Measurements from ENCODE around the gene MAGI2. TPM values are rescaled to one million over a fixed set of nuclear protein-coding genes. Genes with fewer than 3 reads are reported as not detected.

Gene MAGI2
- total RNA-seq, 1 experiment from 2014 or later: 0.22 TPM

DNA sequence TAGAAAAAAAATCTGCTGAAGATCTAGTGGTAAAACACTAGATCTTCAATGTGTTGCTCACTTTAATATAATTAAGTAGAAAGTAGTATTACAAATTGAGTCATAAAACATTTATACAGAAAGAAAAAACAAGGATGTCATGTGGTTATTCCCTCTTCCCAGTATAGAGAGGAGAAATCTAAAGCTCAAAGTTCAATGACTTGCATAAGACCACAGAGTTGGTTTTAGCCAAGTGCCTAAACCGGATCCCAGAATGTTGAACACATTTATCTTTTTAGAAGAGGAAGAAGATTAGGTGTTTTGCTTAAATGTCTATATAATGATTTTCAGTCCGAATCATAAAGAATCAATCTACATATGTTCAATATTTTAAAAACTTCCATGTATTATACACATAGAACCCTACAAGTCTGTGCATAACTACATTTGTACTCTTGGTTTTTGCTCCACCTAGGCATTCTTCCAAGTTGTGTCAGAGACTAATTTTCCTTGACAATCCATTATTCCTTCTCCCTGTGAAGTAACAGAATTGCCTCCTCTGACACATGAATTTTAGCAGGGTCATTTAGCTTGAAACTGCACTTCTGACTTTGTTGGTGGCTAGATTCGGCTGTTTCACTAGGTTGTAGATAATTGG is 389.2 kb downstream of the MAGI2 start:
- BruUV-seq (replicated peaks): no TSS peak
- H3K27ac ChIP-seq (ENCODE audit: low read depth, low read length): no peak overlapping the region
- H3K4me3 ChIP-seq (replicated peaks in 1 of 2; ENCODE audit: low read depth in 1 of 2, low read length in 2 of 2): no peak overlapping the region
- H3K4me1 ChIP-seq (ENCODE audit: control insufficient read depth in 1 of 2, insufficient read depth in 2 of 2, low read length in 2 of 2): no peaks in the 10 kb centered on the region
- H3K9me3 ChIP-seq (ENCODE audit: control insufficient read depth in 1 of 2, insufficient read depth in 1 of 2, low read depth in 1 of 2, low read length in 2 of 2): no peaks in the 10 kb centered on the region
- POLR2A ChIA-PET: no interaction called here
- H3K9ac ChIP-seq (ENCODE audit: low read length): no peak overlapping the region
- RAD21 ChIA-PET (ENCODE audit: low non-redundant PET in 1 of 2, low total read pairs in 2 of 2, uncharacterized antibody in 2 of 2, unreplicated experiment in 2 of 2): no interaction called here
- no peaks in the 10 kb centered on the region for H3K27me3 ChIP-seq (ENCODE audit: insufficient read depth, low read length)
- H3K9me2 ChIP-seq (ENCODE audit: insufficient read depth): no peaks in the 10 kb centered on the region
- no peak overlapping the region for H3K4me2 ChIP-seq (ENCODE audit: low read length)
- H3K36me3 ChIP-seq (ENCODE audit: control insufficient read depth in 1 of 2, insufficient read depth in 2 of 2, low read length in 2 of 2): no peaks in the 10 kb centered on the region
- no peak overlapping the region for H2AFZ ChIP-seq (ENCODE audit: low read depth, low read length, poor library complexity, severe bottlenecking)
- H4K20me1 ChIP-seq (ENCODE audit: insufficient read depth): no peaks in the 10 kb centered on the region
- TF ChIP-seq, protein P1, sequence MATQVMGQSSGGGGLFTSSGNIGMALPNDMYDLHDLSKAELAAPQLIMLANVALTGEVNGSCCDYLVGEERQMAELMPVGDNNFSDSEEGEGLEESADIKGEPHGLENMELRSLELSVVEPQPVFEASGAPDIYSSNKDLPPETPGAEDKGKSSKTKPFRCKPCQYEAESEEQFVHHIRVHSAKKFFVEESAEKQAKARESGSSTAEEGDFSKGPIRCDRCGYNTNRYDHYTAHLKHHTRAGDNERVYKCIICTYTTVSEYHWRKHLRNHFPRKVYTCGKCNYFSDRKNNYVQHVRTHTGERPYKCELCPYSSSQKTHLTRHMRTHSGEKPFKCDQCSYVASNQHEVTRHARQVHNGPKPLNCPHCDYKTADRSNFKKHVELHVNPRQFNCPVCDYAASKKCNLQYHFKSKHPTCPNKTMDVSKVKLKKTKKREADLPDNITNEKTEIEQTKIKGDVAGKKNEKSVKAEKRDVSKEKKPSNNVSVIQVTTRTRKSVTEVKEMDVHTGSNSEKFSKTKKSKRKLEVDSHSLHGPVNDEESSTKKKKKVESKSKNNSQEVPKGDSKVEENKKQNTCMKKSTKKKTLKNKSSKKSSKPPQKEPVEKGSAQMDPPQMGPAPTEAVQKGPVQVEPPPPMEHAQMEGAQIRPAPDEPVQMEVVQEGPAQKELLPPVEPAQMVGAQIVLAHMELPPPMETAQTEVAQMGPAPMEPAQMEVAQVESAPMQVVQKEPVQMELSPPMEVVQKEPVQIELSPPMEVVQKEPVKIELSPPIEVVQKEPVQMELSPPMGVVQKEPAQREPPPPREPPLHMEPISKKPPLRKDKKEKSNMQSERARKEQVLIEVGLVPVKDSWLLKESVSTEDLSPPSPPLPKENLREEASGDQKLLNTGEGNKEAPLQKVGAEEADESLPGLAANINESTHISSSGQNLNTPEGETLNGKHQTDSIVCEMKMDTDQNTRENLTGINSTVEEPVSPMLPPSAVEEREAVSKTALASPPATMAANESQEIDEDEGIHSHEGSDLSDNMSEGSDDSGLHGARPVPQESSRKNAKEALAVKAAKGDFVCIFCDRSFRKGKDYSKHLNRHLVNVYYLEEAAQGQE (IDR thresholded peaks at IDR 0.05; ENCODE audit: low read depth): no peak
- TF ChIP-seq, protein P2, sequence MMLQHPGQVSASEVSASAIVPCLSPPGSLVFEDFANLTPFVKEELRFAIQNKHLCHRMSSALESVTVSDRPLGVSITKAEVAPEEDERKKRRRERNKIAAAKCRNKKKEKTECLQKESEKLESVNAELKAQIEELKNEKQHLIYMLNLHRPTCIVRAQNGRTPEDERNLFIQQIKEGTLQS (IDR thresholded peaks at IDR 0.05): no peak
- TF ChIP-seq FOSL1 (IDR thresholded peaks at IDR 0.05; ENCODE audit: low read depth) (no peak), ZFX (IDR thresholded peaks at IDR 0.05) (no peak), EGR1 (IDR thresholded peaks at IDR 0.05; ENCODE audit: low read depth) (no peak), TCF7L2 (IDR thresholded peaks at IDR 0.05; ENCODE audit: borderline replicate concordance, extremely low read depth, insufficient read depth, insufficient read length) (no peak), ZNF274 (IDR thresholded peaks at IDR 0.05; ENCODE audit: low read depth, low read length) (no peak), ELF1 (IDR thresholded peaks at IDR 0.05; ENCODE audit: borderline replicate concordance, low read depth) (no peak), POLR2A (IDR thresholded peaks at IDR 0.05; ENCODE audit: borderline replicate concordance, extremely low read depth, insufficient read depth, insufficient read length) (no peak), EZH2 (IDR thresholded peaks at IDR 0.05) (no peak), SRF (IDR thresholded peaks at IDR 0.05; ENCODE audit: low read depth) (no peak), SP1 (IDR thresholded peaks at IDR 0.05; ENCODE audit: low read depth) (no peak)
- TF ChIP-seq, protein P3, sequence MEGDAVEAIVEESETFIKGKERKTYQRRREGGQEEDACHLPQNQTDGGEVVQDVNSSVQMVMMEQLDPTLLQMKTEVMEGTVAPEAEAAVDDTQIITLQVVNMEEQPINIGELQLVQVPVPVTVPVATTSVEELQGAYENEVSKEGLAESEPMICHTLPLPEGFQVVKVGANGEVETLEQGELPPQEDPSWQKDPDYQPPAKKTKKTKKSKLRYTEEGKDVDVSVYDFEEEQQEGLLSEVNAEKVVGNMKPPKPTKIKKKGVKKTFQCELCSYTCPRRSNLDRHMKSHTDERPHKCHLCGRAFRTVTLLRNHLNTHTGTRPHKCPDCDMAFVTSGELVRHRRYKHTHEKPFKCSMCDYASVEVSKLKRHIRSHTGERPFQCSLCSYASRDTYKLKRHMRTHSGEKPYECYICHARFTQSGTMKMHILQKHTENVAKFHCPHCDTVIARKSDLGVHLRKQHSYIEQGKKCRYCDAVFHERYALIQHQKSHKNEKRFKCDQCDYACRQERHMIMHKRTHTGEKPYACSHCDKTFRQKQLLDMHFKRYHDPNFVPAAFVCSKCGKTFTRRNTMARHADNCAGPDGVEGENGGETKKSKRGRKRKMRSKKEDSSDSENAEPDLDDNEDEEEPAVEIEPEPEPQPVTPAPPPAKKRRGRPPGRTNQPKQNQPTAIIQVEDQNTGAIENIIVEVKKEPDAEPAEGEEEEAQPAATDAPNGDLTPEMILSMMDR (IDR thresholded peaks at IDR 0.05 in 2 of 3, conservative IDR thresholded peaks at IDR 0.05 in 1 of 3; ENCODE audit: borderline replicate concordance in 1 of 3, insufficient read depth in 1 of 3, low read depth in 2 of 3, low read length in 2 of 3): no peak
- TF ChIP-seq, protein P4, sequence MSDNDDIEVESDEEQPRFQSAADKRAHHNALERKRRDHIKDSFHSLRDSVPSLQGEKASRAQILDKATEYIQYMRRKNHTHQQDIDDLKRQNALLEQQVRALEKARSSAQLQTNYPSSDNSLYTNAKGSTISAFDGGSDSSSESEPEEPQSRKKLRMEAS (IDR thresholded peaks at IDR 0.05): no peak
- no peaks in the 10 kb centered on the region for H3K79me2 ChIP-seq (ENCODE audit: insufficient read depth, low read length)
- intact Hi-C loops (cut with micrococcal nuclease): no loop called here
- ATAC-seq (no peak), DNase-seq (ENCODE audit: low read depth, low spot score) (no peak)
- CTCF ChIA-PET: interaction anchor here (0.9 to 1.2 kb wide), 2 partner anchors 8 to 9 kb away, joined by 3 to 4 read pairs; no protein-coding TSS in a partner anchor
